AG20443 (cell line): Measurements from ENCODE around the gene MAP3K7.
"Not testable (repeated sequence)": the region's sequence is repeated elsewhere in the genome, so short reads cannot be mapped to it uniquely, and the experiment has no call there.

Source experiments
- DNase-seq: peaks from one replicate; pipeline ENCODE4 v3.0.0; 2012; ENCODE audit warnings: low spot score, mixed read lengths

MAP3K7 gene

GRCh38 chr6:90578894-90579549 is 7.8 kb downstream of the MAP3K7 start:
- no peak for DNase-seq

GRCh38 chr6:90575267-90575666 is 11.6 kb downstream of the MAP3K7 start:
- DNase-seq: no peak

- no peak for DNase-seq
Observed at GRCh38 chr6:90574610-90575009, 12.3 kb downstream of the MAP3K7 start.

- no peak for DNase-seq
Observed at GRCh38 chr6:90573624-90574023, 13.2 kb downstream of the MAP3K7 start.

- no peak for DNase-seq
Observed at GRCh38 chr6:90572856-90573255, 14.0 kb downstream of the MAP3K7 start.

GRCh38 chr6:90569223-90569622 is 17.6 kb downstream of the MAP3K7 start:
- DNase-seq: no peak

- not testable (repeated sequence) for DNase-seq
Observed at GRCh38 chr6:90567682-90568081, 19.2 kb downstream of the MAP3K7 start.

GRCh38 chr6:90562341-90562740 is 24.5 kb downstream of the MAP3K7 start:
- not testable (repeated sequence) for DNase-seq

- DNase-seq: no peak
Observed at GRCh38 chr6:90559931-90560330, 26.9 kb downstream of the MAP3K7 start.

GRCh38 chr6:90557006-90557405 is 29.9 kb downstream of the MAP3K7 start:
- no peak for DNase-seq

- peak; percentile 9 for DNase-seq
Observed at GRCh38 chr6:90547991-90548390, 38.9 kb downstream of the MAP3K7 start.

GRCh38 chr6:90547079-90547478 is 39.8 kb downstream of the MAP3K7 start:
- no peak for DNase-seq

GRCh38 chr6:90545448-90545847 is 41.4 kb downstream of the MAP3K7 start:
- DNase-seq: no peak

- DNase-seq: no peak
Observed at GRCh38 chr6:90544741-90545140, 42.1 kb downstream of the MAP3K7 start.

- no peak for DNase-seq
Observed at GRCh38 chr6:90544081-90544480, 42.8 kb downstream of the MAP3K7 start.

GRCh38 chr6:90541221-90541620 is 45.7 kb downstream of the MAP3K7 start:
- no peak for DNase-seq

GRCh38 chr6:90538278-90539046 is 48.4 kb downstream of the MAP3K7 start:
- DNase-seq: no peak

- DNase-seq: peak; percentile 24
Observed at GRCh38 chr6:90537723-90538258, 49.1 kb downstream of the MAP3K7 start.

- peak; percentile 35 for DNase-seq
Observed at GRCh38 chr6:90537027-90537426, 49.8 kb downstream of the MAP3K7 start.

- no peak for DNase-seq
Observed at GRCh38 chr6:90536520-90536919, 50.4 kb downstream of the MAP3K7 start.

GRCh38 chr6:90534337-90535025 is 52.4 kb downstream of the MAP3K7 start:
- DNase-seq: no peak

- DNase-seq: no peak
Observed at GRCh38 chr6:90533615-90534336, 53.1 kb downstream of the MAP3K7 start.
